ENCODE data around the gene TCF7L1.

DNA sequence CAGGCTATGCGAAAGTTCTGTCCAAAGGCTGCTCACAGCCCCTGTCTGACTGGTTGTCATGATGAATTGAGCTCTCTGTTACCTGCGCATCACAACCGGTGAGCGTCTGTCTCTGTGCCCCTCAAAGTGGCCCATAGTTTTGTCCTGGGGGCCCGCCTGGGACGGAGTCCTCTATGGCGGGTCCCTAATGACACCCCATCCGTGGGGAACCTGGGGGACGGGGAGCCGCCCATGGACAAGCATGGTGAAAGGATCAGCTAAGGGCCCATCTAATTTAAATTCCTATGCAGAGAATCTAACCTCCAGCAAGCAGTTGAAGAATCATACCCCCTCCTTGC is 221.8 kb downstream of the TCF7L1 start:
- TF ChIP-seq CSDC2 (CRISPR knock-in tag; IDR thresholded peaks at IDR 0.05) (no peak), RARB (CRISPR knock-in tag; IDR thresholded peaks at IDR 0.05) (no peak), OSR1 (CRISPR knock-in tag; IDR thresholded peaks at IDR 0.05) (no peak), ZNF70 (CRISPR knock-in tag; IDR thresholded peaks at IDR 0.05) (no peak), CREB5 (CRISPR knock-in tag; IDR thresholded peaks at IDR 0.05; ENCODE audit: low read depth) (no peak), BACH2 (CRISPR knock-in tag; IDR thresholded peaks at IDR 0.05; ENCODE audit: borderline replicate concordance) (no peak), ARNTL (CRISPR knock-in tag; IDR thresholded peaks at IDR 0.05; ENCODE audit: borderline replicate concordance, low read depth) (no peak), ZFP30 (CRISPR knock-in tag; IDR thresholded peaks at IDR 0.05) (no peak), ZC3H10 (CRISPR knock-in tag; IDR thresholded peaks at IDR 0.05) (no peak), POU6F1 (CRISPR knock-in tag; IDR thresholded peaks at IDR 0.05; ENCODE audit: borderline replicate concordance, low read depth) (no peak), TOX (CRISPR knock-in tag; IDR thresholded peaks at IDR 0.05; ENCODE audit: borderline replicate concordance) (no peak)
- TF ChIP-seq, protein P1, sequence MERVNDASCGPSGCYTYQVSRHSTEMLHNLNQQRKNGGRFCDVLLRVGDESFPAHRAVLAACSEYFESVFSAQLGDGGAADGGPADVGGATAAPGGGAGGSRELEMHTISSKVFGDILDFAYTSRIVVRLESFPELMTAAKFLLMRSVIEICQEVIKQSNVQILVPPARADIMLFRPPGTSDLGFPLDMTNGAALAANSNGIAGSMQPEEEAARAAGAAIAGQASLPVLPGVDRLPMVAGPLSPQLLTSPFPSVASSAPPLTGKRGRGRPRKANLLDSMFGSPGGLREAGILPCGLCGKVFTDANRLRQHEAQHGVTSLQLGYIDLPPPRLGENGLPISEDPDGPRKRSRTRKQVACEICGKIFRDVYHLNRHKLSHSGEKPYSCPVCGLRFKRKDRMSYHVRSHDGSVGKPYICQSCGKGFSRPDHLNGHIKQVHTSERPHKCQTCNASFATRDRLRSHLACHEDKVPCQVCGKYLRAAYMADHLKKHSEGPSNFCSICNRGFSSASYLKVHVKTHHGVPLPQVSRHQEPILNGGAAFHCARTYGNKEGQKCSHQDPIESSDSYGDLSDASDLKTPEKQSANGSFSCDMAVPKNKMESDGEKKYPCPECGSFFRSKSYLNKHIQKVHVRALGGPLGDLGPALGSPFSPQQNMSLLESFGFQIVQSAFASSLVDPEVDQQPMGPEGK (CRISPR knock-in tag; IDR thresholded peaks at IDR 0.05; ENCODE audit: borderline replicate concordance) = no peak
- TF ChIP-seq, protein P2, sequence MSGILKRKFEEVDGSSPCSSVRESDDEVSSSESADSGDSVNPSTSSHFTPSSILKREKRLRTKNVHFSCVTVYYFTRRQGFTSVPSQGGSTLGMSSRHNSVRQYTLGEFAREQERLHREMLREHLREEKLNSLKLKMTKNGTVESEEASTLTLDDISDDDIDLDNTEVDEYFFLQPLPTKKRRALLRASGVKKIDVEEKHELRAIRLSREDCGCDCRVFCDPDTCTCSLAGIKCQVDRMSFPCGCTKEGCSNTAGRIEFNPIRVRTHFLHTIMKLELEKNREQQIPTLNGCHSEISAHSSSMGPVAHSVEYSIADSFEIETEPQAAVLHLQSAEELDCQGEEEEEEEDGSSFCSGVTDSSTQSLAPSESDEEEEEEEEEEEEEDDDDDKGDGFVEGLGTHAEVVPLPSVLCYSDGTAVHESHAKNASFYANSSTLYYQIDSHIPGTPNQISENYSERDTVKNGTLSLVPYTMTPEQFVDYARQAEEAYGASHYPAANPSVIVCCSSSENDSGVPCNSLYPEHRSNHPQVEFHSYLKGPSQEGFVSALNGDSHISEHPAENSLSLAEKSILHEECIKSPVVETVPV (CRISPR knock-in tag; IDR thresholded peaks at IDR 0.05) = no peak

Data from SK-N-SH treated with all-trans-retinoic acid at 6 μM for 48 hours (cell line).